H1 (cell line): ENCODE measurements around the gene CD226. TPM values are rescaled to one million over a fixed set of nuclear protein-coding genes. Genes with fewer than 3 reads are reported as not detected.

Experiments
- CTCF ChIA-PET: fragments of 300-600 bp; sonication (Branson Sonifier 250); formaldehyde crosslinking; loops from one replicate; lab custom pipeline; 2021; ENCODE audit not compliant: partially characterized antibody; lab: Charles Lee
- POLR2A ChIA-PET: fragments of 300-600 bp; sonication (Branson Sonifier 250); formaldehyde crosslinking; loops from one replicate; lab custom pipeline; 2021; ENCODE audit warnings: inconsistent platforms; ENCODE audit not compliant: partially characterized antibody; lab: Charles Lee
- DNase-seq, 2 experiments: peaks; one replicate each; pipeline versions ENCODE4 v3.0.0 to v3.0.0-alpha.2; 2010 to 2022; ENCODE audit warnings: low spot score in 2 of 2, low read depth in 1 of 2, mixed read lengths in 1 of 2
- FAIRE-seq: peaks from 2 replicates; lab custom pipeline; 2011; peaks lifted over from hg19 to GRCh38; lab: Jason Lieb, UNC
- H2AFZ ChIP-seq: 2 replicates; pipeline ENCODE4 v1.8.1; 2012; ENCODE audit warnings: low read length, inconsistent platforms
- H2AK5ac ChIP-seq: 2 replicates; pipeline ENCODE4 v1.6.1; 2013; ENCODE audit warnings: low read depth, low read length
- H2BK120ac ChIP-seq: replicated peaks from 2 replicates; pipeline ENCODE3; 2013; ENCODE audit warnings: low read depth, low read length, inconsistent platforms
- H2BK12ac ChIP-seq: 2 replicates; pipeline ENCODE4 v1.6.1; 2013; ENCODE audit warnings: low read depth, low read length
- H2BK15ac ChIP-seq: 2 replicates; pipeline ENCODE4 v1.6.1; 2013; ENCODE audit warnings: low read length
- H2BK20ac ChIP-seq: 2 replicates; pipeline ENCODE4 v1.6.1; 2013; ENCODE audit warnings: low read length
- H2BK5ac ChIP-seq: 2 replicates; pipeline ENCODE4 v1.6.1; 2013; ENCODE audit warnings: low read depth, low read length
- H3K14ac ChIP-seq: 2 replicates; pipeline ENCODE4 v1.6.1; 2013; ENCODE audit warnings: inconsistent platforms; ENCODE audit not compliant: insufficient read length
- H3K18ac ChIP-seq: 2 replicates; pipeline ENCODE4 v1.6.1; 2013; ENCODE audit warnings: low read length; ENCODE audit errors: extremely low read depth
- H3K23ac ChIP-seq: 2 replicates; pipeline ENCODE4 v1.6.1; 2013; ENCODE audit warnings: inconsistent platforms; ENCODE audit not compliant: insufficient read length
- H3K23me2 ChIP-seq: 2 replicates; pipeline ENCODE4 v1.6.1; 2013; ENCODE audit warnings: low read depth, low read length
- H3K27ac ChIP-seq: 2 replicates; pipeline ENCODE4 v1.6.1; 2011; ENCODE audit warnings: low read depth, low read length, inconsistent platforms
- H3K27me3 ChIP-seq, 4 experiments: replicated peaks in 1 of 4; 1 replicate in 1 of 4; 2 replicates in 3 of 4; pipeline versions ENCODE4 v1.6.1 to v1.8.1; 2011 to 2013; ENCODE audit warnings: low read length in 3 of 4, mild to moderate bottlenecking in 3 of 4, inconsistent platforms in 2 of 4, mixed read lengths in 2 of 4, moderate library complexity in 1 of 4; ENCODE audit not compliant: control insufficient read depth in 3 of 4, insufficient read depth in 3 of 4; ENCODE audit errors: extremely low read depth in 1 of 4
- H3K36me3 ChIP-seq, 4 experiments: 2 replicates each; pipeline versions ENCODE4 v1.6.1 to v1.8.1; 2011 to 2013; ENCODE audit warnings: mild to moderate bottlenecking in 4 of 4, low read length in 3 of 4, moderate library complexity in 2 of 4, control low read depth in 1 of 4, inconsistent platforms in 1 of 4; ENCODE audit not compliant: insufficient read depth in 4 of 4, control insufficient read depth in 2 of 4
- H3K4ac ChIP-seq: replicated peaks from 2 replicates; pipeline ENCODE3; 2013; ENCODE audit warnings: low read length, low read depth, mixed read lengths, inconsistent platforms; ENCODE audit not compliant: insufficient read length
- H3K4me1 ChIP-seq, 4 experiments: replicated peaks in 1 of 4; 1 replicate in 1 of 4; 2 replicates in 3 of 4; pipeline versions ENCODE4 v1.6.1 to v1.8.1; 2011 to 2013; ENCODE audit warnings: low read length in 3 of 4, inconsistent platforms in 2 of 4, mixed read lengths in 1 of 4; ENCODE audit not compliant: insufficient read depth in 4 of 4, control insufficient read depth in 3 of 4
- H3K4me2 ChIP-seq, 2 experiments: 2 replicates each; pipeline versions ENCODE4 v1.6.1 to v1.8.1; 2011 to 2013; ENCODE audit warnings: low read depth in 2 of 2, low read length in 2 of 2, control low read depth in 1 of 2, inconsistent platforms in 1 of 2, mild to moderate bottlenecking in 1 of 2; ENCODE audit not compliant: insufficient read depth in 1 of 2
- H3K4me3 ChIP-seq, 4 experiments: fragments of 200-600, 300-600 bp in 1 of 4; sonication (generic), shearing (Covaris generic), sonication (Bioruptor Twin) in 1 of 4; 2 replicates each; pipeline versions ENCODE4 v1.5.1 to v1.8.1; 2011 to 2016; ENCODE audit warnings: low read length in 4 of 4, low read depth in 3 of 4, control low read depth in 2 of 4, inconsistent platforms in 2 of 4, mild to moderate bottlenecking in 2 of 4, mixed read lengths in 1 of 4, moderate library complexity in 1 of 4; ENCODE audit not compliant: insufficient read depth in 2 of 4; ENCODE audit errors: extremely low read depth in 1 of 4
- H3K56ac ChIP-seq: replicated peaks from 2 replicates; pipeline ENCODE3; 2013; ENCODE audit warnings: low read depth, mild to moderate bottlenecking, mixed read lengths, low read length, inconsistent platforms; ENCODE audit not compliant: insufficient read length
- H3K79me1 ChIP-seq: 2 replicates; pipeline ENCODE4 v1.6.1; 2013; ENCODE audit warnings: low read depth, low read length, control low read depth
- H3K79me2 ChIP-seq, 2 experiments: 2 replicates each; pipeline versions ENCODE4 v1.6.1 to v1.8.1; 2012 to 2013; ENCODE audit warnings: low read length in 2 of 2, mild to moderate bottlenecking in 2 of 2, inconsistent platforms in 1 of 2; ENCODE audit not compliant: insufficient read depth in 2 of 2, control insufficient read depth in 1 of 2
- H3K9ac ChIP-seq, 4 experiments: replicated peaks in 1 of 4; 1 replicate in 1 of 4; 2 replicates in 3 of 4; pipeline versions ENCODE4 v1.6.1 to v1.8.1; 2011 to 2013; ENCODE audit warnings: low read depth in 3 of 4, low read length in 3 of 4, control low read depth in 2 of 4, mild to moderate bottlenecking in 2 of 4, moderate library complexity in 2 of 4, inconsistent platforms in 1 of 4; ENCODE audit errors: extremely low read depth in 1 of 4
- H3K9me3 ChIP-seq, 2 experiments: 2 replicates each; pipeline versions ENCODE4 v1.6.1 to v1.8.1; 2012 to 2013; ENCODE audit warnings: mild to moderate bottlenecking in 2 of 2, moderate library complexity in 2 of 2, control low read depth in 1 of 2, inconsistent platforms in 1 of 2, low read depth in 1 of 2, low read length in 1 of 2, mixed read lengths in 1 of 2; ENCODE audit not compliant: insufficient read depth in 2 of 2
- H4K20me1 ChIP-seq, 2 experiments: replicated peaks in 1 of 2; 2 replicates each; pipeline versions ENCODE3 to v1.8.1; 2011 to 2013; ENCODE audit warnings: inconsistent platforms in 2 of 2, low read length in 2 of 2, mild to moderate bottlenecking in 1 of 2; ENCODE audit not compliant: insufficient read depth in 2 of 2, control insufficient read depth in 1 of 2
- H4K5ac ChIP-seq: 2 replicates; pipeline ENCODE4 v1.6.1; 2013; ENCODE audit warnings: low read length, low read depth, mixed read lengths, inconsistent platforms; ENCODE audit not compliant: insufficient read length
- H4K8ac ChIP-seq: 2 replicates; pipeline ENCODE4 v1.8.0; 2013; ENCODE audit warnings: mild to moderate bottlenecking, moderate library complexity, low read length, inconsistent platforms; ENCODE audit not compliant: insufficient read depth; ENCODE audit errors: extremely low read depth
- H4K91ac ChIP-seq: replicated peaks from 2 replicates; pipeline ENCODE3; 2013; ENCODE audit warnings: low read length, mixed read lengths, inconsistent platforms; ENCODE audit not compliant: insufficient read length
- POU5F1 ChIP-seq: IDR thresholded peaks from 2 replicates; pipeline ENCODE4 v1.6.1; 2011; ENCODE audit warnings: low read depth, mild to moderate bottlenecking, low read length, moderate library complexity
- WGBS, 2 experiments: shearing (Covaris generic) in 1 of 2; methylation state at CpG; one replicate each; pipeline versions ENCODE4 v1.1.6 to v1.1.7; 2013 to 2015; ENCODE audit warnings: low lambda C conversion rate in 2 of 2, mixed read lengths in 2 of 2, inconsistent platforms in 1 of 2, low coverage in 1 of 2, missing lambda C conversion rate in 1 of 2; ENCODE audit not compliant: insufficient replicate concordance in 2 of 2, insufficient coverage in 1 of 2, insufficient read length in 1 of 2; ENCODE audit errors: extremely low coverage in 1 of 2, missing lambda C conversion rate in 1 of 2; 5-methylcytosine and 5-hydroxymethylcytosine counted together
- polyA plus RNA-seq, 7 experiments: library from polyadenylated mRNA; depleted of rRNA in 3 of 7; stranded (reverse) in 5 of 7; unstranded in 2 of 7; fragments of >200 nt in 5 of 7; fragments of 200-250 nt in 2 of 7; gene quantifications; 1 replicate in 5 of 7; 2 replicates in 1 of 7; 4 replicates in 1 of 7; pipeline versions ENCODE4 v1.2.1 to v1.2.3, GENCODE V29; 2011 to 2013; ENCODE audit warnings: missing spikeins in 2 of 7, mixed read lengths in 2 of 7
- total RNA-seq: library from RNA; stranded (reverse); fragmentation: NEBNext Ultra II Directional; extraction: Animal tissue kit (Norgen Biotek cat#: 25700); gene quantifications from 2 replicates; pipeline ENCODE4 v1.2.1, GENCODE V29; 2021

The CD226 gene
- total and polyA plus RNA-seq, 2 of the 8 experiments (the other 6 are each of a cell fraction or from before 2014, with no cell fraction given): not detected

- no peak overlapping the region for H3K23ac ChIP-seq
- H3K14ac ChIP-seq: no peak overlapping the region
- H2BK20ac ChIP-seq: no peak overlapping the region
- H4K20me1 ChIP-seq: no peaks in the 10 kb centered on the region
- H4K5ac ChIP-seq: no peak overlapping the region
- no peak overlapping the region for H2BK120ac ChIP-seq
- no peak overlapping the region for H2AFZ ChIP-seq
- H3K56ac ChIP-seq: no peak overlapping the region
- H2AK5ac ChIP-seq: no peak overlapping the region
- DNase-seq (no peak), FAIRE-seq (no peak)
- no peak overlapping the region for H3K27ac ChIP-seq
- ChIA-PET CTCF (interaction anchor here (0.6 to 1.5 kb wide), 3 partner anchors 53 to 154 kb away, joined by 3 to 5 read pairs (median 4); no protein-coding TSS in a partner anchor), POLR2A (no interaction called here)
- no peak overlapping the region for H2BK12ac ChIP-seq
- no peak for TF ChIP-seq POU5F1
- H4K8ac ChIP-seq: no peak overlapping the region
- no peaks in the 10 kb centered on the region for H3K9me3 ChIP-seq
- H3K4me2 ChIP-seq: no peak overlapping the region; a peak in 1 of 4 replicates
- H2BK5ac ChIP-seq: no peak overlapping the region; the same call in 1 of the 2 replicates
- 58% methylated on average over 2 of the region's 2 CpGs; no CpG with 5 or more reads in 1 of the 2 experiments for WGBS, 2 experiments
- H4K91ac ChIP-seq: no peak overlapping the region
- no peak overlapping the region for H2BK15ac ChIP-seq
- no peak overlapping the region for H3K9ac ChIP-seq
- no peaks in the 10 kb centered on the region for H3K79me2 ChIP-seq
- H3K27me3 ChIP-seq: no peaks in the 10 kb centered on the region
- peaks cover 5 to 8% (median 7%) of the 10 kb centered on the region in 4 experiments; a peak in 4 of 7 replicates for H3K4me1 ChIP-seq
- no peak overlapping the region for H3K4ac ChIP-seq
- no peaks in the 10 kb centered on the region for H3K23me2 ChIP-seq
- no peak overlapping the region for H3K18ac ChIP-seq
- H3K4me3 ChIP-seq: no peak overlapping the region
- no peaks in the 10 kb centered on the region for H3K36me3 ChIP-seq
- no peaks in the 10 kb centered on the region for H3K79me1 ChIP-seq
Observed at GRCh38 chr18:69996417-69996816, 48.7 kb upstream of the CD226 start.
